HG03139 (cell line): ENCODE measurements around the gene TMEM40.
"Not testable (repeated sequence)": the region's sequence is repeated elsewhere in the genome, so short reads cannot be mapped to it uniquely, and the experiment has no call there.

Experiments used
- ATAC-seq: cut with Tn5 transposase; IDR thresholded peaks from one replicate; pipeline ENCODE4 v1.9.1; 2021; ENCODE audit not compliant: unreplicated experiment

The TMEM40 gene, protein sequence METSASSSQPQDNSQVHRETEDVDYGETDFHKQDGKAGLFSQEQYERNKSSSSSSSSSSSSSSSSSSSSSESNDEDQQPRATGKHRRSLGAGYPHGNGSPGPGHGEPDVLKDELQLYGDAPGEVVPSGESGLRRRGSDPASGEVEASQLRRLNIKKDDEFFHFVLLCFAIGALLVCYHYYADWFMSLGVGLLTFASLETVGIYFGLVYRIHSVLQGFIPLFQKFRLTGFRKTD

DNA sequence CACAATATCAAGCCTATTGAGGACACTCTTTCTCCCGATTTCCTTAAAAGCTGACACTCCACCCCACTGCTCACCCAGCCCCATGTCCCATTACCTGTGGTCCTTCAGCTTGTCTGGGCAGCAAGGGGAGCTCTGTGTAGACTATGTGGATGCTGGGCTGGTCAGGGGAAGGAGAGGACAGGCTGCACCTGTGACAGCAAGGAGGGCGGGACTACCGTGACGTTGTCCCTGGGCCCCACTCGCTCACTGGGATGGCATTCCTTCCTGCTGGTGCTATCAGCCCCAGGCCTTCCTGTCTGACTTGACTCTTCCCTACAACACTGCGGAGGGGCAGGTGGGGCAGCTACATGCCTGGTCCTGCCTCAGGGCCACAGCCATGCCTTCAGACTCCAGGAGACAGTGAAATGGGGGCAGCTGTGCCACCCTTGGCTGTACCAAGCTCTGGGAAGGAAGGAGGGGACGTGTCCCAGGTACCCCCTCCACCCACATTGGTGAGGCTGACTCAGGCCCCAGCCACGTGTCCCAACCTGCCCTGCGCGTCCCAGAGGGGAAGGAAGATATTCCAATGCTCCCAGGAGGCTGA is at the start of gene TMEM40:
Gene TMEM40 (minus strand): TSS at position 163 of the 583 bp plus-strand sequence. CDS start 9,427 bp downstream, outside the sequence.
- no peak for ATAC-seq

DNA sequence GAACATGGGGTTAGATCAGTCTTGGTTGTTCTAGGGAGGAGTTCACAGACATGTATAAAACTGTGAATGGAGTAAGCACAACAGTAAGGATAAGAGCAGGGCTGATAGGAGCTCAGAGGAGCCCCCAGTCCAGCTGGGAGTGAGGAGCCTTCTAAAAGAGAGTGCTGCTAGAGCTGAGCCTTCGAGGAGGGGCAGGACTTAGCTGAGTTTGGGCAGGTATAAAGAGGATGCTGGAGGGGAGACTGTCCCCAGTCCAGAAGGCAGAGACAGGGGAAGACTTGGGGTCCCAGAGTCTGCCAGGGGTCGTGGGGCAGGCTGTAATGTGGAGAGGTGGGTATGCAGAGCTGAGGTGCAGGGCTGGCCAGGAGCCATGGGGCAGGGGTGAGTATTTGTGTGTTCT is 49.5 kb upstream of the TMEM40 start:
- ATAC-seq, result no peak

DNA sequence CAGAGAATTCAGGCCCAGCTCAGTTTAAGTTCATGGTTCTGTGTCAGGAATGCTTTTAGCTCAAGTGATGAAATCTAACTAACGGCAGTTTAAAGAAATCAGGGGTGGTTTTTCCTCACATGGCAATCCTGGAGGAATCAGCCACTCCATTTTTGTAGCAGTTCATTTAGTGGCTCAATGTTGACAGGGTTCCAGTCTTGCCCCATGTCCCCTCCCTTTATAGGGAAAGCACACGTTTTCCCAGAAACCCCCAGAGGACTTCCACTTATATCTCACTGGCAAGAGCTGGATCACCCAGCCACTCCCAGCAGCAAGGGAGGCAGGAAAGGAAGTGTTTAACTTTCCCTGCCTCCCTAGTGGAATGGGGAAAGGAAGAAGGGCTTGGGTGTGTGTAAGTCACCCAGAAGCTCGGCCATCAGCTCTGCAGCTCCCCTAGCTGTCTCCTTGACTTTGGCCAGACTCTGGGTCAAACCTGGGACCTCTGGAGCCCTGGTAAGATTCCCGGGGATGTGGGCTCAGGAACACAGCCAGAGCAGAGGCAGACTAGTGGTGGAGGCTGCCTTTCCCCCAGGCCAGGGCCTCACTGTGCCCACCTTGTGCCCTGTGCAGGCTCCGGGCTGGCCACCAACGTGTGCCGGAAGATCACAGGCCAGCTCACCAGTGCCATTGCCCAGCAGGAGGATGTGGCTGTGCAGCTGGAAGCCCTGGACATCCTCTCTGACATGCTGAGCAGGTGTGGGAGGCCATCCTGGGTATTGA is 48.7 kb upstream of the TMEM40 start:
- no peak for ATAC-seq

DNA sequence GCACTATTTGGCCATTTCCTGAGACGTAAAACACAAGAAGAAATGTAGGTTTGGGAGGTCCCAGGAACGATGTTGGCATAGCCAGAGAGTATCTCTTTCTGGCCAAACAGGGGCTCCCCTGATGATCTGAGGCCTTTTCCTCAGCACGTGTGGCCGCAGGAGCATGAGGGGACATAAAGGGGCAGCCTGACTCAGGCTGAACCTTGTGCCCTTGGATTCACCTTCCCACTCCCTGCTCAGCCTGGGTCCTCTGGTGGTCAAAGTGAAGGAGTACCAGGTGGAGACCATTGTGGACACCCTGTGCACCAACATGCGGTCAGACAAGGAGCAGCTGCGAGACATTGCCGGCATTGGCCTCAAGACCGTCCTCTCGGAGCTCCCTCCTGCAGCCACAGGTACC is 48.0 kb upstream of the TMEM40 start:
- no peak for ATAC-seq

DNA sequence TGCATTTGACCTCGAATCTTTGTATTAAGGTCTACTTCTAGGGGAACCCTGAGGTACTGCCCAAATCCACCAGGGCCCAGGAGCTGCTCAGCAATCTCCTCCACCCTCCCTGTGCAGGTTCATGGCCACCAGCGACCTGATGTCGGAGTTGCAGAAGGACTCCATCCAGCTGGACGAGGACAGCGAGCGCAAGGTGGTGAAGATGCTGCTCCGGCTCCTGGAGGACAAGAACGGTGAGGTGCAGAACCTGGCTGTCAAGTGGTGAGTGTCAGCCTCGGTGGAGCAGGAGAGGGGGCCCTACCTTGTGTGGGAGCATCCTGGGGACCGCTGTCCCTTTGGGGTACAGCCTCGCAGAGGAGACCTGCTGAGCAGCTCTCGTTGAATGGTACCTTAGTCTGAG is 44.3 kb upstream of the TMEM40 start:
- ATAC-seq, result no peak

DNA sequence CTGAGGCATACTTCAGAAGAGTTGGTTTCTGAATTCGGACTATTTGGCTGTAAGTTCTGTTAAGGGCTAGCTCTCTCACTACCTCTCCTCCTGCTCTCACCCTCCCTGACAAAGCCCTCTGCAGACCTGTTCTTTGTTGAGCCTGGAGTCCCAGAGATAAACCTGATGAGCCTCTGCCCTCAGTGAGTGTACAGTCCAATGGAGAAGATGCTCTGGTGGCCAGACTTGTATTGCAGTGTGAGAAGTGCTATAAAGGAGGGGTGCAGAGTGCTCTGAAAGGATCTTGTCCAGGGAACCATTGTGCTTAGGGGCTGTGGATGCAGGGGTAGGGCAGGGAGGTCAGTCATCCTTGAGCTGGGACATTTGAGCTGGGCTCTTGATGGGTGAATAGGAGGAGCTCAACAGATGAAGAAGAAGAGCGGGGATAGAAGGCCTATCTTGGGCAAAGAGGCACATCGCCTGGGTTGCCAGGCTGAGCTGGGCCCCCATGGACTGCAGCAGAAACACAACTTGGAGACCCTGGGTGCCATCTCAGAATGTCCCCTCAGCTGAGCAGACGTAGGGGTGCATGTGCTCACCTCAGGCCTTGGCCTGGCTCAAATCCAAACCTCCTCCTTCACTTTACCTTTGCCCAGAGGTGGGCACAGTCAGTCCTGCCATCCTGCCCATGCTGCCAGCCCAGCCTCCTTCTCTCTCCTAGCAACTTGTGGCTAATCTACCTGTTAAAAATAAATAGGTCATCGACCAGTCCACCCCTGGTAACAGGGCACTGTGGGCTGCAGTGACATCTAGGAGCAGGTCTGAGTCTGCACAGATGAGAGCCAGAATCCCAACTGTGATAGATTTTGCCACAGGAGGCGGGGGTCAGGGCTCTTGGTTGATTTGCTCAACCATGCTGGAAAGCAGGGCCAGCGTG is 40.7 kb upstream of the TMEM40 start:
- no peak for ATAC-seq

DNA sequence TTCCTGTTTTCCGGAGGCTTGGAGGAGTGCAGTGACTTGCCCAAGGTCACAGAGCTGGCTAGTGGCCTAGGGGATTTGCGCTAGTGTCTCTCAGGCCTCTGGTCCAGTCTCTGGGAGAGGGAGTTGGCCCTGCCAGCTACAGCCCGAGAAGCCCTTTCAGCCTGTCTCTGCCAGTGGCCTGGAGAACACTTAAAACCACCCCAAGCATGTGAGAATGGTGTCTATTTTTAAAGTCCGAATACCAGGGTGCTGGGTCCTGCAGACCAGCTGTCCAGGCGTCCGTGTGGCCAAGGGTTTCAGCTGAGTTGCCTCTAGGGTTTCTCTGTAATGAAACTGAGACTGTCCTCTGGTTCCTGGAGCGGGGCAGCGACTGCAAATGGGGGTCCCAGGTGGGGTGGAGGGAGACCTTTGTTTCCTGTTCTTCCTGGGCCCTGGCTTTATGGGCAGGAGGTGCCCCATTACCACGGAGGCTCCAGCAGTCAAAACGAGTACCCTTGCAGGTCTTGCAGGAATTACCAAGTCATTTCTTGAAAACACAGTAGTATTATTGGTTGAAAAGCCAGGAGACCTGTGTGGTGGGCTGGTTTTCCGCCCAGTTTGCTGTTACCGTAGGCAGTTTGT is 39.6 kb upstream of the TMEM40 start:
- no peak for ATAC-seq

DNA sequence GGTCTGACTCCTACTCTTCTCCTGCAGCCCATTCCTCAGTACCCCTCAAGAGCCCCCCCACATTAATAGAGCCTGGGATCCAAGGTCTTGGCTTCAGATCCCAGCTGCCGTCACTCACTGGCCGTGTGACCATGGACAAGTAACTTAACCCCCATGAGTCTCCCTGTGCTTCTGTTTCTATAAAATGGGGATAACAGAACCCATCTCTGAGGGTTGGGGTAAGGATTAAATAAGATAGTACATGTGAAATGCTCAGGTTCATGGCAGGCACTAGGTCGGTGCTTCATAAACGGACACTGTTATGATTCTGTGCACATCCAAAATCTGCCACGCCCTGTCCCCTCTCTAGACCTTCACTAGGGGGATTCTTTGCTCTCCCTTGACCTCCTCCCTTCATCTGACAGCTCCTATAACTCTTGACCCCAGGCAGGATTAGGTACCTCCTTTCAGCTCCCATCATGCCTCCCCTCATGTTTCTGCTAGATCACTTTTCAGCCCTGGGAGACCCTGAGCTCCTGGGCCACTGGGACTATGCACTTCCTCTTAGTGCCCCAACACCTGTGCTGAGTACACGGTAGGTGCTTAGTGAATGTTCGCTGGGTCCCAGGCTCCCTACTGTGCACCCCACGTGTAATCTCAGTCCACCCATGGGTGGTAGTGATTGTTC is 39.0 kb upstream of the TMEM40 start:
- ATAC-seq, result no peak

DNA sequence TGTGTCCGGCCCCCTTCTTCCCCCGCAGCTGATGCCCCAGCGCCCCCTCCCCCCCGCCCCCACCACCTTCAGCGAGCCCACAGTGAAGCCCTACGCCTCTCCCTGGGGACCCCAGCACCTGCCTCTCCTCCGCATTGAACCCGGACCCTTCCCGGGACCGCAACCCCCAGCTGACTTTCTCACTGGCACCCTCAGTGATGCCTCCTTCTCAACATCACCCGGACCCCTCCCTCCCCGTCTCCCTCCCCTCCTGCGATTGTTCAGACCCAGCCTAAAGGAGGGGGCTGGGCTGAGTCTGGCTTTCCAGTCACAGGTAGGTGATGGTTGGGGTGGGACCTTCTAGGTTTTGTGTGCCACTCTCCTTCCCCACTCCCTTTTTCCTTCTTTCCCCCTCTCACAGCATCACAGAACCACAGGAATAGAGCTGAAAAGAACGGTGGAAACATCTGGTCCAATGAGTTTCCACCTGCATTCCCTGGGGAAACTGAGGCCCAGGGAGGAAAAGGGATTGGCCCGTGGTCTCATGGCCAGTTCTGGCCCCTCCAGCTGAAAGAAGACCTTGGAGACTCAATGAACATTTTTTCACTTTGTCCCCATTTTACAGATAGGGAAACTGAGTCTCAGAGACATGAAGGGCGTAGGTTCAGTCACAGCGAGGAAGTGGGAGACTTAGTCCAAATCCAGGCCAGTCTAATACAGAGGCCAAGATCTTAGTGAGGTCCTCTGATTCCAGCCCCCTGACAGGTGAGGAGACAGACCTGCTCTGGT is 38.2 kb upstream of the TMEM40 start:
- ATAC-seq, result no peak

DNA sequence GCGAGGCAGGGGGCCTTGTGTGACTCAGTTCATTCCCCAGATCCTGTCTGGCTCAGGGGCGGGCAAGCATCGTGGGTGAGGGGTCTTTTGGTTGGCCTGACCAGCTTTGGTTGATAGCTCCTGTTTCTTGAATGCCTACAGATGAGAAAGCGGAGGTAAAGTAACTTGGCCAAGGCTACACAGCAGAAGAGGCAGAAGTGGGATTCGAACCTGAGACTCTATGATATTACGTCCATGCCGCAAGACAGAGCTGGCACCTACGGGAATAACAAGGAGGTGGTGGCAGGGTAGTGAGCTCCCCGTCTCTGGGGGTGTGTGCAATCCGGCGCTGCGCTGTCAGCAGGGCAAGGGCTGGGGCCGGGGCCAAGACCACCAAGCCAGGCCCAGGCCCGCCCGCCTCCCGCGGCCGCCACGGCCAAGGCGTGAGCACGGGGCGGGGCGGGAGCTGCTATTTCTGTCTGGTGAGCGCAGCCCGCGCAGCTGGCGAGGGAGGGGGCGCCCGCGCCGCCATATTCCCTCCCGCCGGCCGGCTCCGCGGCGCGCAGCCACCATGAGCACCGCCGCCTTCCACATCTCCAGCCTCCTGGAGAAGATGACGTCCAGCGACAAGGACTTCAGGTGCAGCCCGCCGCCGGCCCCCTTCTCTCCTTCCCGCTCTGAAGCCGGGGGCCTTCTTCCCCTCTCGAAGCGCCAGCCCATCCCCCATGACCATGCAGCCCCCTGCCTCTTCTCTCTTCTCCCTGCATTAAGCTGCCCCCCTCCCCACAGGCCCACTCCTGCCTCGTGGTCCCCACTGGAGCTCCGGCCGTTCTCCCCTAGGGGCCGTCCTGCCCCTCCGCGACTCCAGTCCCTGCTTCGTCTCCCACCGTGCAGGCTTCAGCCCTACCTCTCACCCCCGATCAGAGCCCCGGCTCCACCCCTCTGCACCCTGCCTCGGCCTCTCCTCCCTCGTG is 37.4 kb upstream of the TMEM40 start, which contains the start of gene CAND2:
Gene CAND2 (plus strand): TSS at position 510 of the 953 bp plus-strand sequence. CDS start 41 bp downstream, at position 551.
- ATAC-seq, result no peak

DNA sequence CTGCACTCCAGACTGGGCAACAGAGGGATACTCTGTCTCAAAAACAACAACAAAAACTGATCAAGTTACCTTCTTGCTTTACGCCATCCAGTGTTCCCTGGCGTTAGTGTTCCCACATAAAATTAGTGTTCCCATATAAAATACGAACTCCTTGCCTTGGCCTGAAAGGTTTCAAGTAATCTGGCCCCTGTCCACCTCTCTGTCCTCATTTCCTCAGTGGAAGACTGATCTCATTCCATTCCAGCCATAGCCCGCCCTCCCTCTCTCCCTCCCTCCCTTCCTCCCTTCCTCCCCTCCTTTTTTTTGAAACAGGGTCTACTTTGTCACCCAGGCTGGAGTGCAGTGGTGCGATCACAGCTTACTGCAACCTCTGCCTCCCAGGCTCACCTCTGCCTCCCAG is 34.6 kb upstream of the TMEM40 start:
- ATAC-seq, result no peak

DNA sequence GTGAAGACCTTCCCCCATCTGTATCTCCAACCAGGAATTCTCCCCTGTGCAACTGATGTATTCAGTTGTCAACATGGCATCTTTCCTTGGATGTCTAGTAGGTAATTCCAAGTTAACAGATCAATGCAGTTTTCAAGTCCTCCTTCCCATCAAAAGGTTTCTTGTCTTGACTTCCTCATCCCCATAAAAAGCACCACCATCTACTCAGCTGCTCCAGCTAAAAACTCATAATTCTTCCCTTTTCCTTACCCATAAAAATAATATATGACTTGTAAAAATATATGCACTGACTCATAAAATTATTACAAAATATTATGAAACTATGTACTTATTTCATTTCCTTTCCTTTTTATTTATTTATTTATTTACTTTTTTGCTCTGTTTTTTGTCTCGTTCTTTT is 32.4 kb upstream of the TMEM40 start:
- ATAC-seq, result no peak

DNA sequence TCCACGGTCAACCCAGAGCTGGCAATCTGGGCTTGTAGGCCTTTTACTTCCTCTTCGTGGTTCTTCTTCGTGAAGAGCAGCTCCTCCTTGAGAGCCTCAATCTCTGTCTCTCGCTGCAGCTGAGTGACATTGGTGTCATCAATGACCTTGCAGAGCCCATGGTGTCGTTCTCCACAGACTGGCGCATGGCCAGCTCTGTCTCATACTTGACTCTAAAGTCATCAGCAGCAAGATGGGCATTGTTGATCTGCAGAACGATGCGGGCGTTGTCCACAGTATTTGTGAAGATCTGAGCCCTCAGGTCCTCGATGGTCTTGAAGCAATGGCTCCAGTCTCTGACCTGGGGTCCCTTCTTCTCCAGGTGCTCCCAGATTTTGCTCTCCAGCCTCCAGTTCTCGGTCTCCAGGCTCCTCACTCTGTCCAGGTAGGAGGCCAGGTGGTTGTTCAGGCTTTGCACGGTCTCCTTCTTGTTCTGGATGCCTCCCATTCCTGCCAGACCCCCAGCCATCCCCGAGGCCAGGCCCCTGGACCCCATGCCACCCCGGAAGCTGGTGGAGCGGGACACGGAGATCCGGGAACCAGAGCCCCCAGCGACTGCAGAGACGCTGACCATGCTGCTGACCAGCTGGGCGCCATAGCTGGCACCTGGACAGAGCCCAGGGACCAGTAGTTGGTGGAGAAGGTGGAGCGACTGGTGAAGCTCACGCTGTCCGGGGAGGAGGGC is 29.1 kb upstream of the TMEM40 start:
- ATAC-seq, result not testable (repeated sequence)

DNA sequence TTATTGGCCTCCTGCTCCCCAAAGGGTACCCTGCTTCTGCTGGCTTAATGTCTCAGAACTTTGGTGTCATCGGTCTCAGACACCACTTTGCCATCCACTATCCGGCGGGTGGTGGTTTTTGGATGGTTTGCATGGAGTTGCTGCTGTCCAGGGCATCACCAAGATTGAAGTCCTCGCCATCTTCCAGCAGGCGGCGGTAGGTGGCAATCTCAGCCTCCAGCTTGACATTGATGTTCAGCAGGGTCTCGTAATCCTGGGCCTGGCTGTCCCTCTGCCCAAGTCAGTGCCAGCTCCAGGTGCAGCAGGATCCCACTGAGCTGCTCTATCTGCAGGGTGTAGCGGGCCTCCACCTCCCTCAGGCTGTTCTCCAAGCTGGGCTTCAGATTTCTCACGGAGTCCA is 28.3 kb upstream of the TMEM40 start:
- not testable (repeated sequence) for ATAC-seq

DNA sequence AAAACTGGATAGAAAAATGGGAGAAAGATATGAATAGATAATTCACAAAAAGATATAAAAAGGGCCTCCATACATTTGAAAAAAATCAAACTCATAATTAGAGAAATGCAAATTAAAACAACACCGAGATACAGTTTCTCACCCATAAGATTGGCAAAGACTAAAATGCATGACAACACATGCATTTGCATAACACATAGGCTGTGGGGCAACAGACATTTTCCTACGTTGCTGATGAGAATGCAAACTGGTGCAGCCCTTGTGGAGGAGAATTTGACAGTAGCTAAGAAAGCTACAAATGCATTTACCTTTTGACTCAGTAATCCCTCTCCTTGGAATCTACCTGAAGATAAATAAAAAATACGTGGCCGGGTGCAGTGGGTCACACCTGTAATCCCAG is 26.0 kb upstream of the TMEM40 start:
- ATAC-seq, result no peak

DNA sequence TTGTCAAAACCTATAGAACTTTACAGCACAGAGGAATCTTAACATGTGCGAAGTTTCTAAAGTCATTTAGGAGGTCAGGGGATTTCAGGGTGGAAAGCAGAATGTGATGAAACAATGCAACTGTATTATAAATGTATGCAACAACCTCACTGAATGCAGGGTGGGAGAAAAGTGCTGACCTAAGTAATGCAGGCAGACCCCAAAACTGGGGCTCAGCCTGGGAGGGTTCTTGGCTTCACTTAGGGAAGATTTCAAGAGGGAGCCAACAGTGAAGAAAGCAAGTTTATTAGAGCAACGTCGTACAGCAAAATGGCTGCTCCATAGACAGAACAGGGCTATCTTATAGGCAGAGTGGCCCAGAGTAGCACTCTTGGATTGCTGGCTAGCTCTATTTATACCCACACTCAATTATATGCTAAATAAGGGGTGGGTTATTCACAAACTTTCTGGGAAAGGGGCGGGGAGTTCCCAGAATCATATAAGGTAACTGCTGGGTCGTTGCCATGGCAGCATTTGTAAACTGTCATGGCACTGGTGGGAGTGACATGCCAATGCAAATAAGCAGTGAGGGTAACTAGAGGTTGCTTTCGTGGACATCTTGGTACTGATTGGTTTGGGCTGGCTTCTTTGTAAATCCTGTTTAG is 23.2 kb upstream of the TMEM40 start:
- no peak for ATAC-seq

DNA sequence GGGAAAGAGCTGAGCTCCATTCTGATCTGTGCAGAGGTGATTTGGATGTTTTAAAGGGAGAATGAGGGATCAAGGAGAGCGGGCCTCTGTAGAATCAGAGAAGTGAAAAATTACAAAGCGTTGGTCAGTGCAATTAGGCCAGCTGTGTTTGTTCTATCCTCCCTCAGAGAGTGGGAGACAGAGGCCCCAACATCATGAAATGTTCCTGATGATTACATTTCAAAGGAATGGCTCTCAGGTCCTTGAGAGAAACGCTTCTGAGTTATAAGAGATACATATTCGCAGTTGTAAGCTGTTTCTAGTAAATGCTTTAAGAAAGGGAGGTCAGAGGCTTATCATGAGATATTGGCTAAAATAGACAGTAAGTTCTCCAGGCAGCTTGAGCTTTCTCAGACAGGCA is 21.7 kb upstream of the TMEM40 start:
- no peak for ATAC-seq
